Measurements from ENCODE around the gene XRCC3. TPM values are rescaled to one million over a fixed set of nuclear protein-coding genes. Genes with fewer than 3 reads are reported as not detected.
A peak's percentile ranks its signal among the peaks of the same experiment; 100 is the strongest.

XRCC3 gene
- total RNA-seq, 4 donors from 2014 or later: 9.5 to 14.7 (median 12.3) TPM

DNA sequence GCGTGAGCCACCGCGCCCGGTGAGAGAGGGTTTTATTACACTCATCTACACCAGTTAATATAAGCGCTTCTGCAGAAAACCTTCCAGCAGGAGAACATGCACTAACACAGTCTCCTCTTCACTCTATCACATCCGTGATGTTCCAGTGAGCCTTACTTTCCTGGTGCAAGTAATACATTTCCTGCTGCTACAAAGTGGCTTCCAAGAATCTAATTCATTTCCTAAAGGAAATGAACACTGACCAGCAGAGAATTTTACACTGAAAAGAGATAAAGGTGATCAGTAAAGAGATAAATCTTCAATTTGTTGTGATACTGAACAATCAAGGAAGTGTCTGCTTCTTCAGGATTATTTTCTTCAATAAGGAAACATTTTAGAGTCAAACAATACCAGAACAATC, 39.8 kb upstream of the XRCC3 start:
- intact Hi-C loops (cut with DNase I; ENCODE audit: low total_unique reads): no loop called here
- DNase-seq (ENCODE audit: low spot score in 2 of 2): no peak
- WGBS, 2 donors: 92 to 93% methylated on average over 6 of the region's 6 CpGs
- TF ChIP-seq, protein P1, sequence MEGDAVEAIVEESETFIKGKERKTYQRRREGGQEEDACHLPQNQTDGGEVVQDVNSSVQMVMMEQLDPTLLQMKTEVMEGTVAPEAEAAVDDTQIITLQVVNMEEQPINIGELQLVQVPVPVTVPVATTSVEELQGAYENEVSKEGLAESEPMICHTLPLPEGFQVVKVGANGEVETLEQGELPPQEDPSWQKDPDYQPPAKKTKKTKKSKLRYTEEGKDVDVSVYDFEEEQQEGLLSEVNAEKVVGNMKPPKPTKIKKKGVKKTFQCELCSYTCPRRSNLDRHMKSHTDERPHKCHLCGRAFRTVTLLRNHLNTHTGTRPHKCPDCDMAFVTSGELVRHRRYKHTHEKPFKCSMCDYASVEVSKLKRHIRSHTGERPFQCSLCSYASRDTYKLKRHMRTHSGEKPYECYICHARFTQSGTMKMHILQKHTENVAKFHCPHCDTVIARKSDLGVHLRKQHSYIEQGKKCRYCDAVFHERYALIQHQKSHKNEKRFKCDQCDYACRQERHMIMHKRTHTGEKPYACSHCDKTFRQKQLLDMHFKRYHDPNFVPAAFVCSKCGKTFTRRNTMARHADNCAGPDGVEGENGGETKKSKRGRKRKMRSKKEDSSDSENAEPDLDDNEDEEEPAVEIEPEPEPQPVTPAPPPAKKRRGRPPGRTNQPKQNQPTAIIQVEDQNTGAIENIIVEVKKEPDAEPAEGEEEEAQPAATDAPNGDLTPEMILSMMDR (IDR thresholded peaks at IDR 0.05): no peak
- no peak for TF ChIP-seq POLR2A (IDR thresholded peaks at IDR 0.05)
- H3K4me3 ChIP-seq (ENCODE audit: low read depth, poor library complexity, severe bottlenecking): no peak overlapping the region

DNA sequence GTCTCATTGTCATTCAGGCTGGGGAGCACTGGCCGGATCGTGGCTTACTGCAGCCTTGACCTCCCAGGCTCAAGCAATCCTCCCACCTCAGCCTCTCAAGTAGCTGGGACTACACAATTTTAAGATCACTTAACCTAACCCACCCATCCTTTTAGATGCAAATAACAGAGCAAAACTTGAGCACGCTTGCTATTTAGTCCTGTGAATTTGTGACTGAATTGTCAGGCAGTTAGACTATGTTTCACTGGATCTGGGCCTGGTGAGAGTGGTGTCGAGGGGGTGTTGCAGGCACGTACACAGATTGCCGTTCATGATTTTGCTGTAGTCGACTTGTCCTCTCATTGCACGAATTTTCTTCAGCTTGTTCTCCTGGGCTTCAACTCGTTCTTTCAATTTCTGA, 38.5 kb upstream of the XRCC3 start:
- no peak overlapping the region for H3K4me3 ChIP-seq (ENCODE audit: low read depth, poor library complexity, severe bottlenecking)
- intact Hi-C loops (cut with DNase I; ENCODE audit: low total_unique reads): no loop called here
- 81% methylated on average over 9 of the region's 9 CpGs for WGBS, 2 donors
- TF ChIP-seq, protein P1 (IDR thresholded peaks at IDR 0.05): no peak
- no peak for TF ChIP-seq POLR2A (IDR thresholded peaks at IDR 0.05)
- DNase-seq (ENCODE audit: low spot score in 2 of 2): no peak

DNA sequence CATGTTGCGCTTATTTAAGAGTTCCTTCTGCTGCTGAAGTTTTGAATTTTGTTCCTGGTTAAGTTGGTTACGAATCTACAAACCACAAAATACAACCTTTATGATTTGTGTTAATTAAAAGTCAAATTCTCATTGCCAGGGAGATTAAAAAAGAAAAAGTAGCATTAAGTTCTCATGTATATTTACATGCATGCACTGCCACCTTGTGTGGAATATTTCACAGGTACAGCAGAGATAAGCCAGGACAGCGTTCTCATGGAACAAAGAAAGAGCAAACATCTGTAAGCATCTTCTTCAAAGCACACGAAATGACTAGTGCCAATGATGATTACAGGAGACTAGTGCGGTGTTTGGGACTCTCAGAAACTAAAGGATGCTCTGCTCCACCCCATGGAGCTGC, 34.6 kb upstream of the XRCC3 start:
- WGBS, 2 donors: 77 to 79% methylated on average over 5 of the region's 5 CpGs
- no peak for TF ChIP-seq POLR2A (IDR thresholded peaks at IDR 0.05)
- H3K4me3 ChIP-seq (ENCODE audit: low read depth, poor library complexity, severe bottlenecking): no peak overlapping the region
- intact Hi-C loops (cut with DNase I; ENCODE audit: low total_unique reads): no loop called here
- no peak for DNase-seq (ENCODE audit: low spot score in 2 of 2)

- TF ChIP-seq, protein P1 (IDR thresholded peaks at IDR 0.05): no peak
- TF ChIP-seq POLR2A (IDR thresholded peaks at IDR 0.05): no peak
- DNase-seq (ENCODE audit: low spot score in 2 of 2): no peak
- intact Hi-C loops (cut with DNase I; ENCODE audit: low total_unique reads): no loop called here
- H3K4me3 ChIP-seq (ENCODE audit: low read depth, poor library complexity, severe bottlenecking): no peak overlapping the region
- WGBS, 2 donors: 93% methylated on average over 5 of the region's 5 CpGs
Observed at GRCh38 chr14:103749452-103749851, 34.2 kb upstream of the XRCC3 start.

GRCh38 chr14:103748534-103748857, 33.2 kb upstream of the XRCC3 start:
- no peak for DNase-seq (ENCODE audit: low spot score in 2 of 2)
- intact Hi-C loops (cut with DNase I; ENCODE audit: low total_unique reads): no loop called here
- no peak overlapping the region for H3K4me3 ChIP-seq (ENCODE audit: low read depth, poor library complexity, severe bottlenecking)
- TF ChIP-seq POLR2A (IDR thresholded peaks at IDR 0.05): no peak
- TF ChIP-seq, protein P1 (IDR thresholded peaks at IDR 0.05): no peak
- WGBS, 2 donors: 84 to 94% methylated on average over 4 to 5 of the region's 5 CpGs

DNA sequence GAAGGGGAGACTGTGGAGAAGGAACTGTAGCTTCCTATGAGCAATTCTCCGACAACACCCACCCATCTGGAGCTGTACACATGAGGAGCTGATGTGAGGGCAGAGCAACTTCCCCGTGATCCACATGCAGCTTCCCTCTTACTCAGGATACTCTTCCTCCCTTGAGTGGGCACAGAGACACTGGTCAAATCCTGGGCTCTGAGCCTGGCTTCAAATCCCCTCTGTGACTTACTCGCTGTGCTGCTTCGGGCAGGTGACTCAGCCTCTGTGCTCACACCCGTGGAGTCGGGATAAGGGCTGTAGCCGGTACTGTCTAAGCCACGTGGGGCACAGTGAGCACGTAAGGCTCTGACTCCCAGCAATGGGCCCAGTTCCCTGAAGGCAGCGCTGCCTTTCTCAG, 31.4 kb upstream of the XRCC3 start:
- TF ChIP-seq, protein P1 (IDR thresholded peaks at IDR 0.05): no peak
- no peak for TF ChIP-seq POLR2A (IDR thresholded peaks at IDR 0.05)
- no peak overlapping the region for H3K4me3 ChIP-seq (ENCODE audit: low read depth, poor library complexity, severe bottlenecking)
- WGBS, 2 donors: 79 to 89% methylated on average over 10 of the region's 10 CpGs
- peak in 1 of 2 donors; percentile 62 for DNase-seq (ENCODE audit: low spot score in 2 of 2)
- intact Hi-C loops (cut with DNase I; ENCODE audit: low total_unique reads): no loop called here

Data from lower leg skin (tissue), 4 donors.